Measurements from ENCODE around the gene RNASEH2C.

RNASEH2C gene

DNA sequence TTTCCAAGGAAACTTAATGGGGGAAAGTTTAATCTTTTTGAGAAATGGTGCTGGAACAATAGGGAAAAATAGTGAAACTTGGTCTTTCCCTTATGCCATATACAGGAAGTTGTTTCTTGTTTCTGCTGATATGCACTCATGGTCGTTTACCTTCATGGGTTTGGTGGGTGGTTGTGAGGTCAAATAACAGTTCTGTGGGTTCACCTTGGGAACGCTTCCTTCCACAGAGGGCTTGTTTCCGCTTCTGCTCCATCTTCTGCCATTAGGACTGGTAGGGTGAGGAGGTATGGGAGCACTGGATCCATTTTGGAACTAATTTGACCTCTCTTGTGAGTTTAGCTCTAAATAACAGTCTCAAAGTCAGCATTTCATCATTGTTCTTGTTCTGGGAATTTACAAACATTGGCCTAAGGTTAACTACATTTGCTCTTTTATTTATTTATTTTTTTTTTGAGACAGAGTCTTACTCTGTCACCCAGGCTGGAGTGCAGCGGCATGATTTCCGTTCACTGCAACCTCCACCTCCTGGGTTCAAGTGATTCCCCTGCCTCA, 40.3 kb downstream of the RNASEH2C start:
- no peak for DNase-seq

DNA sequence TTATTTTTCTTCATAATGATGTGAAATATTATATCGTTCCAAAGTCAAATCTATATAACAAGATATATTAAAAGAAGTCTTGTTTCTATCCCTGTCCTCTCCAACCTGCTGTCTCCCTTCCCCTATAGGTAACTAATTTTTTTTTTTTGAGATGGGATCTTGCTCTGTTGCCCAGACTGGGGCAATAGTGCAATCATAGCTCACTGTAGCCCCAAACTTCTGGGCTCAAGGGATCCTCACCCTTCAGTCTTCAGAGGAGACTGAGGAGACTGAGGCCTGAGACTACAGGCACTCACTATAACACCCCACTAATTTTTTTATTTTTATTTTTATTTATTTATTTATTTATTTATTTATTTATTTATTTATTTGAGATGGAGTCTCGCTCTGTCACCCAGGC, 47.6 kb downstream of the RNASEH2C start:
- DNase-seq, result no peak

DNA sequence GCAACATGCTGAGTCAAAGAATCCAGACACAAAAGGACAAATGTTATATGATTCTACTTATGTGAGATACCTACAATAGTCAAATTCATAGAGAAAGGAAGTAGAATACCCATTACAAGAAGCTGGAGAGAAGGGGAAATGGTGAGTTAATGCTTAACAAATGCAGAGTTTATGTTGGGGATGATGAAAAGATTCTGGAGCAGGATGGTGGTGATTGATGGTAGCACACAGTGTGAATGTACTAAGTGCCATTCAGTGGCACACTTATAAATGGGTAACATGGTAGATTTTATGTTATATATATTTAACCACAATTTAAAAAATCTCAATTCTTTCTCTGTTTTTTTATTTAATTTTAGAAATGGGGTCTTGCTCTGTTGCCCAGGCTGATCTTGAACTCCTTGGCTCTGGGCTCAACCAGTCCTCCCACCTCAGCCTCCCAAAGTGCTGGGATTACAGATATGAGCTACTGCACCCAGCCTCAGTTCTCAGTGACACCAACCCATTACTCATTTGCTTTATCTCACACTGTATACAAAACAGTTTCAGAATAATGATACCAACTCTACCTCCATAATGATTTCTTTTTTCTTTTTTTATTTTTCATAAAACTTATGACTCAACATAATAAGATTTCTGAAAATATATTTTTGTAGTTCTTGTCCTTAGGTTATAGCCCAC, 48.3 kb downstream of the RNASEH2C start:
- no peak for DNase-seq
